Osteoblast (primary cell): ENCODE results near the gene CNGA3. TPM values are rescaled to one million over a fixed set of nuclear protein-coding genes. Genes with fewer than 3 reads are reported as not detected.
"Not testable (repeated sequence)": the region's sequence is repeated elsewhere in the genome, so short reads cannot be mapped to it uniquely, and the experiment has no call there.

Experiments used
- DNase-seq: peaks from one replicate; pipeline ENCODE4 v3.0.0; 2011; ENCODE audit warnings: low spot score, mixed read lengths; ENCODE audit not compliant: insufficient read length; ENCODE audit errors: missing footprints
- H2AFZ ChIP-seq: 2 replicates; pipeline ENCODE4 v1.6.0; 2011; ENCODE audit warnings: mild to moderate bottlenecking, low read length
- H3K27ac ChIP-seq: 2 replicates; pipeline ENCODE4 v1.5.1; 2011; ENCODE audit warnings: mild to moderate bottlenecking, low read depth, low read length, moderate library complexity
- H3K27me3 ChIP-seq: 2 replicates; pipeline ENCODE4 v1.6.0; 2012; ENCODE audit warnings: mild to moderate bottlenecking, control low read depth, inconsistent platforms, low read length, moderate library complexity; ENCODE audit not compliant: insufficient read depth
- H3K36me3 ChIP-seq: 2 replicates; pipeline ENCODE4 v1.5.1; 2011; ENCODE audit warnings: mild to moderate bottlenecking, low read length, control low read depth, moderate library complexity; ENCODE audit not compliant: insufficient read depth
- H3K4me1 ChIP-seq: 2 replicates; pipeline ENCODE4 v1.5.1; 2011; ENCODE audit warnings: mild to moderate bottlenecking, low read length, control low read depth, moderate library complexity; ENCODE audit not compliant: insufficient read depth
- H3K4me2 ChIP-seq: 2 replicates; pipeline ENCODE4 v1.6.0; 2011; ENCODE audit warnings: mild to moderate bottlenecking, low read length; ENCODE audit not compliant: insufficient read depth
- H3K4me3 ChIP-seq: fragments of 200-600 bp; sonication (generic); 3 replicates; pipeline ENCODE4 v1.5.1; 2012; ENCODE audit warnings: mild to moderate bottlenecking, low read length, inconsistent platforms; ENCODE audit not compliant: insufficient read depth
- H3K79me2 ChIP-seq: 2 replicates; pipeline ENCODE4 v1.6.0; 2012; ENCODE audit warnings: mild to moderate bottlenecking, low read length, control low read depth, inconsistent platforms; ENCODE audit not compliant: insufficient read depth
- H3K9me3 ChIP-seq: 2 replicates; pipeline ENCODE4 v1.5.1; 2011; ENCODE audit warnings: low read depth, low read length, control low read depth
- H4K20me1 ChIP-seq: 2 replicates; pipeline ENCODE4 v1.6.0; 2012; ENCODE audit warnings: mild to moderate bottlenecking, low read length, control low read depth; ENCODE audit not compliant: insufficient read depth
- CTCF ChIP-seq: IDR thresholded peaks from 2 replicates; pipeline ENCODE4 v1.5.1; 2011; ENCODE audit warnings: mild to moderate bottlenecking, low read depth, low read length, moderate library complexity; ENCODE audit errors: extremely low read depth
- total RNA-seq: library from RNA; depleted of rRNA; stranded (reverse); fragments of >200 nt; gene quantifications from 2 replicates; pipeline ENCODE4 v1.2.3, GENCODE V29; 2012

Gene CNGA3
- total RNA-seq, 1 donor, result 0.36 TPM

GRCh38 chr2:98299211-98299905, 46.9 kb upstream of the CNGA3 start:
- Histone ChIP-seq H3K27ac (no peak overlapping the region), H3K79me2 (no peaks in the 10 kb centered on the region), H3K27me3 (peaks cover 10% of the 10 kb centered on the region), H2AFZ (no peak overlapping the region), H4K20me1 (no peaks in the 10 kb centered on the region), H3K4me3 (no peak overlapping the region), H3K9me3 (no peaks in the 10 kb centered on the region), H3K4me1 (no peaks in the 10 kb centered on the region), H3K36me3 (no peaks in the 10 kb centered on the region), H3K4me2 (no peak overlapping the region)
- TF ChIP-seq CTCF, result no peak
- DNase-seq, result peak; percentile 14

DNA sequence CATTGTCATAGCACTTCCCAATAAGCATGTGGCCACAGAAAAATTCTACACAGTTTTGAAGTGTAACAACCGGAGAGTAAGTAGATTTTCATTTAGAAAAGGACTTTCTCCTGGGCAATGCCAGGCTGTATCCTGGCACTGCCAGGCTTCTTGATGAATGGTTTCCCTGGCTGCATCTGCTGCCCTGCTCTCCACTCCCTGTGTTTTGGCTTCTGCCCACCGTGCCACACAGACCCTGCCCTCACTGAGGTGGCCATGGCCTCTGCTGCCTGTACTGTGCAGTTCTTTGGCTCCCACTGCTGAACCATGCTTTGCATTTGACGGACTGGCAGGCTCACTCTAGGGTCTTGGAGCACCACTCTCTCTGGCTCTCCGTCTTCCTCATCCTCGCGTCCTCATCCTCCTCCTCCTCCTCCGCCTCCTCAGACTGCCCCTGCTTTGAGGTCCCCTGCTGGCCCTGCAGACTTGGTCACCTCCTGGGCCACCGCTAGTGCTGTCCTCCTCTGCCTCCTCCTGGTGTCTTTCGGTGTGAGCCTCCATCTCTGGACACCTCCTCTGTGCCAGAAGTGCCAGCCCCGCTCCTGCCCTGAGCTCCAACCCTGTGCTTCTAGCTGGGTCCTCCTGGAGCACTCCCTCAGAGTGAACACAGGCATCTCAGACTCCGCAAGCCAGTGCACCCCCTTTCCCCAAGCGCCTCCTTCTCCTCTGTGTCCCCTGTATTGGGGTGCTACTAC, 45.9 kb upstream of the CNGA3 start:
- peak; percentile 17 for DNase-seq
- no peak for TF ChIP-seq CTCF
- no peaks in the 10 kb centered on the region for H3K4me1 ChIP-seq

GRCh38 chr2:98301469-98301868, 44.8 kb upstream of the CNGA3 start:
- no peak for DNase-seq
- Histone ChIP-seq H4K20me1 (no peaks in the 10 kb centered on the region), H3K4me1 (no peaks in the 10 kb centered on the region), H3K36me3 (no peaks in the 10 kb centered on the region), H3K4me3 (no peak overlapping the region), H3K4me2 (no peak overlapping the region), H3K9me3 (no peaks in the 10 kb centered on the region), H2AFZ (no peak overlapping the region), H3K27me3 (peaks cover 4% of the 10 kb centered on the region), H3K27ac (no peak overlapping the region), H3K79me2 (no peaks in the 10 kb centered on the region)
- no peak for TF ChIP-seq CTCF

More for the DNA sequence above, 45.9 kb upstream of the CNGA3 start:
- Histone ChIP-seq H3K79me2 (no peaks in the 10 kb centered on the region), H3K4me2 (no peak overlapping the region), H4K20me1 (no peaks in the 10 kb centered on the region), H3K36me3 (no peaks in the 10 kb centered on the region), H3K9me3 (no peaks in the 10 kb centered on the region), H3K4me3 (no peak overlapping the region), H2AFZ (no peak overlapping the region), H3K27me3 (peaks cover 10% of the 10 kb centered on the region), H3K27ac (no peak overlapping the region)

GRCh38 chr2:98307131-98307696, 39.0 kb upstream of the CNGA3 start:
- DNase-seq, H3K4me2 ChIP-seq, H3K4me3 ChIP-seq, H3K36me3 ChIP-seq, H3K79me2 ChIP-seq, H3K27me3 ChIP-seq, H3K27ac ChIP-seq, H3K9me3 ChIP-seq, H4K20me1 ChIP-seq, H3K4me1 ChIP-seq, H2AFZ ChIP-seq: not testable (repeated sequence)
